GM10847 (cell line): ENCODE results near the gene NTRK3.

Source experiments
- POLR2A ChIP-seq: IDR thresholded peaks from 2 replicates; pipeline ENCODE4 v1.6.1; 2011; ENCODE audit not compliant: insufficient read length; ENCODE audit errors: extremely low read depth

NTRK3 gene

DNA sequence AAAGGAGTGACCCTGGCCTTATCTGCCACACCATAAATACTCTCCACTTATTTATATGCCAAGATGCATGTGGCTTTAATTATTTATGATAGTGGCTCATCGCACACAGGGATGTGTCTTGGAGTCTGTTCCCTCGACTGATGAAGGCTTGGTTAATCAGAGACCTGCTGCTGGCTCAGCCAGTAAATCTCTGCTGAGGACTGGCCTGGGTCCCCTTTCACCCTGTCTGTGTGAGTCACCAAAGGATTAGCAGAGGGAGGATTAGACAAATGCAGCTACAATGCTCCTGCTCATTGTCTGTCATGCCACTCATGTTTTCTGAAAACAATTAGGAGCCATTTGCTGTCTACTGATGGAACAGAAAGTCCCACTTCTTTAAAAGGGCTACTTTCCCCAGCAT, 226.8 kb downstream of the NTRK3 start:
- no peak for TF ChIP-seq POLR2A

DNA sequence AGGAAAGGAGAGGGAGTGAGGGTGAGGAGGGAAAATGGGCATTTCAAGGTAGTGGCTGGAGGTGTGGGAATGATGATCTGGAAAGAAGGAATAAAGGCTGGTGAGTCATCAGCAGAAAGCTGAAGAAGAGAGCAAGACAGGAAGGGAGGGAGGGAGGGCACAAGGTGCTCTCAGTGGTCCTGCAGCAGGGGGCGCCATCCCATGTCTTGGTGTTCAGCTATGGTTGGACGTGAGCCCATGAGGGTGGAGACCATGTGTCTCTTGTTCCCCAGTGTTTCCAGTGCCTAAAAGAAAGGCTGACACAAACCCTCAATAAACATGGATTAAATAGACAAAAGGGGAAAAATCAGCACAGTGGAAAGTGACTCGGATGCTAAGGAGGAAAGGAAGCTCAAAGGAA, 228.5 kb downstream of the NTRK3 start:
- no peak for TF ChIP-seq POLR2A

DNA sequence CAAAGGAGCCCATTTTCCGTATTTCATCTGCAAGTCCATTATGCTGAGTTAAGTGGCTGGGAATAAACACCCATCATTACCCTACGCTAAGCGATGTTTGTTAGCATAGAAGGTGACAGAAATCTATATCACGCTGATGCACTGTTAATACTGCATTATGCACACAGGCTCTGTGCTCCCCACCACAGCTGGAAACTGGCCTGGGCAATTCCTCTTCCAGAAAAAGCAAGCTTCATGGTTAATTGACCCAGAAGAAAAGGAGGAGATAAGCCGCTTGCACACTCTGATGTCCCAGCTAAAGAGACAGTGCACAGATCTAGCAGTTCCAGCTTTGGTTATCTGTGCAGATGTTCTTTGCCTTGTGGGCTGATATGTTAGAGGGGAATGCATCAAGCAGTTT, 232.6 kb downstream of the NTRK3 start:
- TF ChIP-seq POLR2A, result no peak

DNA sequence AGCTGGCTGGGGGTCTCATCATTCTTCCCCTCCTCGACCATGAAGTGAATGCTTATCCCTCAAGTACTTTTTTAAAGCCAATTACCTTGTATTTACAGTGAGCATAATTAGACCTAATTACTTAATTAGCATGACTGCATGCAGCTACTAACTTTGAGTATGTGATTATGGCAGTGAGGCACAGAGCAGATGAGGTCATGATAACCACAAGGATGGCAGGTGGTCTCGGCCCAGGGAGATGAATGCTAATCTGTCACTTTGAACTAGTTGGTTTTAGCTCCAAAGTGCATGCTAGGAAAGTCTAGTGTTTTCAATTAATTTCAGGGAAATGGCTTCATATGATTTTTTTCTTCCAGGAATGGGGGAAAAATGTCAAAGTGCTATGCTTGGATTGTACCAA, 233.8 kb downstream of the NTRK3 start:
- no peak for TF ChIP-seq POLR2A

DNA sequence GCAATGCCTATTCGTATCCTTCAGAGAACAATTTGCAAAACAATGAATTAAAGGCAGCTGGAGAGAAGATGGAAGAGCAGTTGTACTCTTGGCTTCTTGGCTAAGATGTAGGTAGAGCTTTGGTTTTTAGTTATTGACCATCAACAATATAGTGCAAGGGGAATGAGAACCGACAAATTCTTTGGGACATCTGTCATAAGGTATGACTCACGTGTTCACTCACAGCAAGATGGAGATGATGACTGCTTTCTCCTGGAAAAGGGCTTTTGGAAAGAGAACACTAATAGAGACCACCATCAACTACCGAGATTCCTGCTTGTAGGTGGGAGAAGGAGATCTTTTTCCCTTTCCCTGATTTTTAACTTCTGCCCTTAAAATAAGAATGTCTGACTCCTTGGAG, 234.9 kb downstream of the NTRK3 start:
- no peak for TF ChIP-seq POLR2A

DNA sequence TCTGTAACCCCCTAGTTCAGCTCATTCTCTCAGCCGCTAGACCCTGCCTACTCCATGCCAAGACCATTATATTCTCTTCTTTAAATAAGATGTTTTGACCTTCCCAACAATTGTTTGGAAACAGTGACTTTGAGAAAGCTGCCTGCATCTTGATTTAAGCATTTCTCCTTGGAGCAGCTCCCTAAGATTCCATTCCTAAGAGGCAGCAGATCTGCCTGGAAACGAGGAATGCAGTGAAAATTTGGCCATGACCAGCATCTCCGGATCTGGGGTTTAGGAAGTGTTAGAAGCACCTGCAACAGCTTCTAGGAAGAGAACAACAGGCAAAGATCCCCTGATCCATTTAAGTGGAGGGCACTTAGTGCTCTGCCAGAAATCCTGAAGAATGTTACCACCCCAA, 235.7 kb downstream of the NTRK3 start:
- no peak for TF ChIP-seq POLR2A

DNA sequence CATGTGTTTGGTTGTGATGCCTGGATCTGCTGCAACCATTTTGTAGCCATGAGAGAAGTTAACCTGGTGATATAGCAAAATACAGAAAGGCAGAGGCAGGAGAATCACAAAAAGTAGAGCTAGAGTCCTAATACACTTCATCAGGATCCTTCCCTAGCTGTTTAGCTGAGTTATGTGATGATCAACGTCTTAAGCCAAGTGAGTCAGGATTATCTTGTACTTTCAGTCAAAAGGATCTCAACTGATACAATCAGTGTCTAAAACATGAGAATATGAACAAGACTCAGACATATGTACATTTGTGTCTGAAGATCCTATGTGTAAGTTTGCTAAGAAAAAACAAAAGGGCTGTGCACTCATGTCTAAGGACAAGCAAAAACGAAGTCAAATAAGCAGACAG, 236.9 kb downstream of the NTRK3 start:
- TF ChIP-seq POLR2A, result no peak

DNA sequence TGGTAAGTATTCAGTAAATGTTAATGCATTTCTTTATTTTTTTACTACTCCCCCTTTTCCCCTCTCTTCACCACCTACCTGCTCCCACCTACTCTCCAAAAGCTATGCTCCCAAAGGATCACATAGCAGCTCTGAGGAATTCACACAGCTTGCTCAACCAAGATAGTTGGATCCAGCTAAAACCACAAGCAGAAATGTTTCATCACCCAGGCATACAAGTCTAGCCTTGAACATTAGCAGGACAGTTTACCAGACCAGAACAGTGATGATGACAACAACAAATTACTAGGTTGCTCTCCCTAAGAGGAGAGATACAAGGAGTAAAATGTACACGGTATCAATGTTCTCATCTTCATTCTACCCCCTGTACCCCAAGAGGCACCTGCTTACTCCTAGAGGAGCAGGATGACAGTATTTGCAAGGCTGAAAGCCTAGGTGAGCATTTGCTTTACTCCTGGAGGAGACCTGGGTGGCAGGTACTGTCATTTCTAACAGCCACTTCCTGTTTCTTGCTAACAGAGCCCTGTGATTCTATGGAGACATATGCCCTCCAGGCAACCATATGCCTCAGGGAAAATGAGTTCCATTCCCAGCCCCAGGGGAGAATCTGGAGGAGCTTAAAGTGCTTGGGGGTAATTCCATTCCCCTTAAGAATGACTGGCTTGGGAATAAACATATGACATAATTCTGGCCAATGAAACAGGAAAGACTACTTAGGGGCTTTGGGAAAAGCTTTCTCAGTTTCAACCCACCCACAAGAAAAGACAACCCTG, 237.5 kb downstream of the NTRK3 start:
- no peak for TF ChIP-seq POLR2A

DNA sequence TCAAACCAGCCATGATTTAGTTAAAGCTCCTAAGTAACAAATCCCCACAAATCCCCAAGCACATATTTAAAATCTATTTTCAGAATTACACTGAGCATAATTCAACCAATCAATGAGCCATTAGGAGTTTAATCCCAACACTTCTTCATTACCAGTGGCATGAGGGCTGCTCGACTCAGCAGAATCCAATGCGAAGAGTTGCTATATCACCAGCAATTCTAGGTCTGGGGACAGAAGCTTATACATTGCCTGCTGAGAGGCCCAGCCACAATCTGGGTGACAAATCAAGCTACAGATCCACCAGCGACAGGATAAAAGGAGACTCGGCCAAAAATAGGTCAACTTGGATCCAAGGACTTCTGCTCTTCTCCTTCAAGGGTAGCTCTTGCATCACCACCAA, 238.8 kb downstream of the NTRK3 start:
- no peak for TF ChIP-seq POLR2A

DNA sequence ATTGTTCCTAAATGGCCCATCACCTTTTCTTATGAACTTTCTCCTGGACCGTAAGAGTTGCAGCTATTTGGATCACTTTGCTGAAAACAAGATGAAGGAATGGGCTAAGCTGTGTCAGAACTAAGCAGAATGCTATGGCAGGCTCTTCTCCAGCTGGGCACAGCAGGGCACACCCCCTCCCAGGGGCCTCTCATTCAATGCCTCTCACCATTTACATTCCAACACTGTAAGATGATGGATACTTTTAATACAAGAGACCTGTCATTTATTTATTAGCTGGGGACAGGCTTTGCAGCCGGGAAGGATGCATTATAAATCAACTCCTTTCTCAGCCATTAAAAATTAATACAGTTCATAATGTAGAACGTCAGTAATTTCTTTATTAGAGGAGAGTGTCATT, 240.1 kb downstream of the NTRK3 start:
- TF ChIP-seq POLR2A, result no peak

DNA sequence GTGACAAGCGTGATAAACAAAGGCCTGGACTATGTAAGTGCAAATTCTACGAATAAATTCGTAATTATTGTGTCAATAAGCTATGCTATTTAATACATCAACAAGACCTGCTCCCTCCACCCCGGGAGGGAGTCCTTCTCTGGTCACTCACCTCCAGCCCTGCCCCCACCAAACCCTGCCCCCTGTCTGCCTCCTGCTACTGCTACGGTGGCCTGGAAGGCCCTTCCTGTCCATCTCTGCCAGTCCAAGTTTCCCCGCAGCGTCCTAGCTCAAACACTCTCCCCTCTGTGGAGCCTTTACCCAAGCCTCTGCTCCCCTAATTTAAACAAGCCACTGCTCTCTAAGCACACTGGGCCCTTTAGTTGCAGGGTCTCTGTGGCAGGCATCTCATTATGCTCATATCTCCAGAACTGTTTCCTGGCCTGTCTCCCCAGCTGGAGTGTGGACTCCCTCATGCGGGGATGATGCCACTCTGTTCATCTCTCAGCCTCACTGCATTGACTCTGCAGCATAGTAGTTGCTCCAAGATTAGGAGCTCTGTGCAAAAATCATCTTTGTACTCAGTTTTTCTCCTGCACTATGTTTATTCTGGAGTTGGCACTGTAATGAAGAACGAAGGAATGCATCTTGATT, 241.2 kb downstream of the NTRK3 start:
- TF ChIP-seq POLR2A, result no peak

DNA sequence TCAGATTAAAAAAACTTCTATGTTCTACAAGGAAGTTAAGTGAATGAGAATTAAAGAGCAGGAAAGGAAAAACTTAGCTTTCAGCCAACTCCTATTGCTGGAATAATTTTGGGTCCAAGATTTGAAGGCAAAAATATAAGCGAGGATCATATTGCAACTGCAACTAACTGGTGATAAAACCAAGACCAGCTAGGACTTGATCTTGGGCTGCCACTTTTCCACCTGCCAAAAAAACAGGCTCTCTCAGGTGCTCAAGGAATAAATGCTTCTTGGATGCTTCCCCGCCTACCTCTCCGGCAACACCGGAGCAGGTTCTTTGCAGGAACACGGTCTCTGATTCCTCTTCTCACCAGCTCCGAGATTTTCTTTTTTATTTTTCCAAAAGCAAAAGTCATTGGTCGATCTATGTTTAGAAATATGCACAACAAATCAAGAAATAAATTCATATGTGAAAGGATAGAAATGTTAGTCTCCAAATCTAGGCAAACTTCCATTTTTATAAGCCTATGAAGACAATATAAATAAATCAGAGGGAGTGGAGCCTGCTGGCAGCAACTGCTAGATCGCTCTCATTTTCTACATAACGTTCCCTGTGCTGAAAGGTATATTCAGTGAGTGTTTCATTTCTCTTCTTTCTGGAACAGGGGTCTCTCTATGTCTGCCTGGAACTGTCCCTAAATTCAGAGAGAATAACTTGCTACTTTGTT, 241.9 kb downstream of the NTRK3 start:
- TF ChIP-seq POLR2A, result no peak

DNA sequence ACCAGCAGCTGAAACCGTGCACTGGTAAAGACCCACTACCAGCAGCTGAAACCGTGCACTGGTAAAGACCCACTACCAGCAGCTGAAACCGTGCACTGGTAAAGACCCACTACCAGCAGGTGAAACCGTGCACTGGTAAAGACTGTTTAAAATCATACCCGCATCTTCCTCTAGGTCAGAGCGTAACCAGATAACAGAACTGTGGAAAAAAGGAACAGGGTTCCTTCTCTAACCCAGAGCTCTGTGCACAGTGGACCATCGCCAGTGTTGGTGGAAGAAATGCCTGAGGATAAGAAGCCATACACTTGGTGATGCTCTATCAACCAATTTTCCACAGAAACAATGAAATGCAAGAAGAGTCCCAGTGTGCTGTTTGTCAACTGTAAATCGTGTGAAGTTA, 243.4 kb downstream of the NTRK3 start:
- TF ChIP-seq POLR2A, result no peak

DNA sequence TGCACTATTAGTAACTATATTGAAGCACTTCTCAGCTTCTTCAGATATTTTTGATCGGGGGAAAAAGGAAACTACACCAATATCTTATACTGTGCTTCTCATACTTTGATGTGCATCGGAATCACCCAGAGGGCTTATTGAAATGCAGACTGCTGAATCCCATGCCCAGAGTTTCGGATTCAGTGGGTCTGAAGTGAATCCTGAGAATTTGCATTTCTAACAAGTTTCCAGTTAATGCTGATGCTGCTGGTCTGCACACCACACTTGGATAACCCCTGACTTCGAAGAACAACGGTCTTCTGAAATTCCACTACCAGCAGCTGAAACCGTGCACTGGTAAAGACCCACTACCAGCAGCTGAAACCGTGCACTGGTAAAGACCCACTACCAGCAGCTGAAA, 243.9 kb downstream of the NTRK3 start:
- TF ChIP-seq POLR2A, result no peak

DNA sequence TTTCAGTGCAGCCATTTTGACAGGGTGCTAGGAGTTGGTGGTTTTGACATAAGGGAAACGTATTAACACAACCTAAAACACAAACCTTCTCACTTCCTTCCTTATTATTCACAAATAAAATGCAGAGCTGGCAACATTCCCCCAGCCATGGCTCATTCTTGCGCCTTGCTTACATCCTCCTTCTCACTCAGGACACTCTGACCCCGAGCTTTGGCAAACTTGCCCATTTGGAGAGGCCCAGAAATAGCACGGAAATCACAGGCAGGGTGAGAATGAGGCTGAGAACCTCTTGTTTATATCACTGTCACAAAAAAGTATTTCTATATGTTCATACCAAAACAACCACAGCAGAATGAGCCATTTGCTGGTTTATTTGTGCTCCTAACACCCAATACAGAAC, 244.3 kb downstream of the NTRK3 start:
- no peak for TF ChIP-seq POLR2A

DNA sequence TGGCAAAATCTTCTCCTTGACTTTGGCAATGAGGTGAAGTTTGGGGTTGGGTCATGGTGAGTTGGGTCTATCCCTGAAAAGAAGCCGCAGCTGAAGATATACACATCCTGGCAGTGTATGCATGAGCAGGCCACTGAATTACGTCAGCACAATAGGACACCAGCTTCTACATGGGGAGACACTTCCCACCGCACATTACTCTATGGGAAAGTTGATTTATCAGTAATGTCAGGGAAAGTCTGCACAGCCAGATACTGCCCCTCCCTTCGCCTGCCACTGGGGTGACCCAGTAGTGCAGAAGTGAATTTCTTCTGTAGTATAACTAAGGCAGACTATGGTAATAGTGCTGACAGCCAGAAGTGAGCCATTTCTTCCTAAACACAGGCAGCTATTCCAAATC, 245.0 kb downstream of the NTRK3 start:
- no peak for TF ChIP-seq POLR2A
